ENCODE data around the gene TANGO2.

Gene TANGO2

GRCh38 chr22:20089977-20090729, 69.2 kb downstream of the TANGO2 start:
- no peak for DNase-seq

- DNase-seq: no peak
Measured at GRCh38 chr22:20090730-20091240, 69.9 kb downstream of the TANGO2 start.

- no peak for DNase-seq
Measured at GRCh38 chr22:20091690-20092476, 71.0 kb downstream of the TANGO2 start.

- DNase-seq: no peak
Measured at GRCh38 chr22:20092477-20092854, 71.6 kb downstream of the TANGO2 start.

GRCh38 chr22:20093418-20094196, 72.7 kb downstream of the TANGO2 start:
- DNase-seq: no peak

GRCh38 chr22:20094197-20094807, 73.4 kb downstream of the TANGO2 start:
- DNase-seq: no peak

- DNase-seq: no peak
Measured at GRCh38 chr22:20095521-20095920, 74.6 kb downstream of the TANGO2 start.

GRCh38 chr22:20096574-20097420, 75.9 kb downstream of the TANGO2 start:
- DNase-seq: no peak

GRCh38 chr22:20099099-20099711, 78.3 kb downstream of the TANGO2 start:
- no peak for DNase-seq

GRCh38 chr22:20101638-20102037, 80.7 kb downstream of the TANGO2 start:
- no peak for DNase-seq

- DNase-seq: no peak
Measured at GRCh38 chr22:20102203-20102780, 81.4 kb downstream of the TANGO2 start.

- DNase-seq: no peak
Measured at GRCh38 chr22:20105456-20106204, 84.7 kb downstream of the TANGO2 start.

- no peak for DNase-seq
Measured at GRCh38 chr22:20106205-20106848, 85.4 kb downstream of the TANGO2 start.

- no peak for DNase-seq
Measured at GRCh38 chr22:20106849-20107237, 85.9 kb downstream of the TANGO2 start.

GRCh38 chr22:20107471-20107901, 86.6 kb downstream of the TANGO2 start:
- DNase-seq: no peak

- no peak for DNase-seq
Measured at GRCh38 chr22:20107951-20108756, 87.2 kb downstream of the TANGO2 start.

GRCh38 chr22:20108757-20109230, 87.9 kb downstream of the TANGO2 start:
- DNase-seq: no peak

Measured in amniotic stem cell (primary cell).